Endometrium (tissue), 2 donors: Measurements from ENCODE around the gene AGAP2.
"Not testable (repeated sequence)": the region's sequence is repeated elsewhere in the genome, so short reads cannot be mapped to it uniquely, and the experiment has no call there.

Experiments
- FAIRE-seq: peaks from 2 replicates; lab custom pipeline; 2012; peaks lifted over from hg19 to GRCh38; lab: Jason Lieb, UNC
- donor health status: control.
- donor health status: control.

Gene AGAP2

DNA sequence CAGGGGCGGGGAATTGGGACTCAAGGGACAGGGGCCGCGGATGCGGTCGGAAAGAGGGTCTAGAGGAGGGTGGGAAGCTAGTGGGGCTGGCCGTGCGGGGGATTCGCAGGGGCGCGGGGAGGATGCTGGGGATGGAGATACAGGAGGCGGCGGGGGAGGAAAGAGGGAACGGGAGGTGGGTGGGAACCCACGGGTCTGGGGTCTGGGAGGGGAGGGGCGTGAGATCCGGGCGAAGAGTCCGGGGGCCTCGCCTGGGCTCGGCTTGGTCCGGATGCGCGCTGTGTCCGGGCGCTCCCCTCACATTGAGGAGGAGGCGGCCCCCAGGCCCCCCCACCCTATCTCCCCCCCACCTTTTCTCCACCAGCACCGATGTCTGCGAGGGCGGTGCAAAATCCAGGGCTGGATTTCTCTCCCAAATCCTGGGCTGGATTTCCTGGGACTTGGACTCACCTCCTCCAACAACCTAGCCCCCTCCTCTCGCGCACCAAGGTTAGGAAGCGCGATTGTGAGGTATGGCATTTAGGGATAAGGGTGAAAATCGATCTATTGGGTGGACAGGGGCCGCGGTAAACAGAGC lies at the start of gene AGAP2:
Gene AGAP2 (minus strand): TSS at position 82 of the 577 bp plus-strand sequence. CDS start 496 bp downstream, outside the sequence.
- FAIRE-seq, result no peak

DNA sequence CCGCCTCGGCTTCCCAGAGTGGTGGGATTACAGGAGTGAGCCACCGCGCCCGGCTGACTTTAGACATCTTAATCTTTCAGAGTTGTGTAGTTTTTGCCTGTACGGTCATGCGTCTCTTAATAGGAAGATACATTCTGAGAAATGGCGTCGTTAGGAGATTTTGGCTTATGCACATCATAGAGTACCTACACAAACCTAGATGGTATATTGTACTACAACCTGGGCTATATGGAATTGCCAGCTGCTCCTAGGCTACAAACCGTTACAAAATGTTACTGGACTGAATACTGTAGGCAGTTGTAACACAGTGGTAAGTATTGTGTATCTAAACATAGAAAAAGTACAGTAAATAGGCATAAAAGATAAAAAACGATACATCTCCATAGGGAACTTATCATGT lies 45.3 kb upstream of the AGAP2 start:
- FAIRE-seq, result no peak

DNA sequence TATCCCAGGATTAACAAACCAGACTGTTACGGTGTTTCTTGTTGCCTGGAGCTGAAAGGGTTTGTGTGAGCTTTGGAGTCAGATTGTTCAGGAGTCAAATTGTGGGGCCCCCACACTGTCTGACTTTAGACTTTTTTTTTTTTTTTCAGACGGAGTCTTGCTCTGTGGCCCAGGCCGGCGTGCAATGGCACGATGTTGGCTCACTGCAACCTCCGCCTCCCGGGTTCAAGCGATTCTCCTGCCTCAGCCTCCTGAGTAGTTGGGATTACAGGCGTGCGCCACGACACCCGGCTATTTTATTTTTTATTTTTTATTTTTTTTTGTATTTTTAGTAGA lies 44.9 kb upstream of the AGAP2 start:
- no peak for FAIRE-seq

DNA sequence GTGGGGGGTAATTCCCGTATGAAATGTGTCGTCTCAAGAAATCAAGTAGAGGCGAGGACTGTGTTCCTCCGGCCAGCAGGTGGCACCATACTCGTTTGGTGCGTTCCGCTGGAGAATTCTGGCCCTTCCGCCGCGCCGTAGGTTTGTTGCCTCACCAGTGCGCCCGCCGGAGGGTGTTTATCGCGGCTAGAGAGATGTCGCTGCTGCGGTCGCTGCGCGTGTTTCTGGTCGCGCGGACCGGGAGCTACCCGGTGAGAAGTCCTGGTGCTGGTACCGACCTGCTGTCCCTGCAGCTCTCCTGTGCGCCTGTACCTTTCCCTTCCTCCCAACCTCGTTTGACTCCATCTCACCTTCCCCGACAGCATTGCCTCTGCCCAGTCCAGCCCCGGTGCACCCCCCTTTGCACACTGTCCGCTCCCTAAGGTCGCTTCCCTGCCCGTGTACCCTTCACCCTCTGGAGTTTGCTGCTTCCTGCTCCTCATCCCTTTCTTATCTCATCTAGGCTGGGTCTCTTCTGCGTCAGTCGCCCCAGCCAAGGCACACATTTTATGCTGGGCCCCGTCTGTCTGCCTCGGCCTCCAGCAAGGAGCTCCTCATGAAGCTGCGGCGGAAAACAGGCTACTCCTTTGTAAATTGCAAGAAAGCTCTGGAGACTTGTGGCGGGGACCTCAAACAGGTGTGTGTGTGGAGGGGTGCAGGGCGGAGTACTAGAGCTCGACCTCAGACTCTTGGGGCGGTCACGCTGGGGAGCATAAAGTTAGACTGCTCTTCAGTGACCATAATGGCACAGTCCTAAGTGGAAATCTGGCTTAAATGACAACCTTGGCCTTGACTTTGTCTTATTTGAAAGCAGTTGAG lies 44.3 kb upstream of the AGAP2 start, which contains the start of gene TSFM:
Gene TSFM (plus strand): TSS at position 180 of the 858 bp plus-strand sequence. CDS start 15 bp downstream, at position 195.
- FAIRE-seq, result no peak

DNA sequence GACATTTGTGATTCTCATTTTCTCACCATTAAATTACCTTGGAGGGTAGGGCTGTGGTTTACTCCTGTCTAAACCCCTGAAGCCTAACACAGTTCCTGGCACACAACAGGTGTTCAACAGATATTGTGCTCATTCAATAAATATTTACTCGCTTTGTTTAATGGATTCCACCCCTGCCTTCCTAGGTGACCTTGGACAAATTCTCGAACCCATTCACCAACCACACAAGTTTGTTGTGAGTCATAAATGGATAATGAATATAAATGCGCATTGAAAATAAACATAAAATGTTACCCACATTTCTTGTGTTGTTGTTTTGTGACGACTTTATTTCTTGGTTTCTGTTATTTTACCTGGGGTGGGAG lies 43.7 kb upstream of the AGAP2 start:
- FAIRE-seq, result no peak

DNA sequence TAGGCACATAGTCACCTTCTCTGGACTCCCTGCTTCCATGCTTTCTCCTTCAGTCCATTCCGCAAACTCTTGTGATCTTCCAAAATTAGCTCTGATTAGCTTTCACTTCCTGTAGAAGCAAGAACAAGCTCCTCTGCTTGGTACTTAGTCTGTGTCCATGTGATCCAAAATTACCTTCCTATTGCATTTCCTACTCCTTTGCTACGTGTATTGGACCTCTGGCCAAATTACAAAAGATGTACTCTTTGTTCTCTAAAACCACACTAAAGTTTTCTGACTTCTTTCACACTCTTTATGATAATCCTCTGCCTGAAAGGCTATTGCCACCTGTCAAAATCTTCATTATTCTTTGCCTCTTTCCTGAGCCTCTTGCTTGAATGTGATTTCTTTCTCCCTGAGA lies 43.3 kb upstream of the AGAP2 start:
- FAIRE-seq, result no peak

DNA sequence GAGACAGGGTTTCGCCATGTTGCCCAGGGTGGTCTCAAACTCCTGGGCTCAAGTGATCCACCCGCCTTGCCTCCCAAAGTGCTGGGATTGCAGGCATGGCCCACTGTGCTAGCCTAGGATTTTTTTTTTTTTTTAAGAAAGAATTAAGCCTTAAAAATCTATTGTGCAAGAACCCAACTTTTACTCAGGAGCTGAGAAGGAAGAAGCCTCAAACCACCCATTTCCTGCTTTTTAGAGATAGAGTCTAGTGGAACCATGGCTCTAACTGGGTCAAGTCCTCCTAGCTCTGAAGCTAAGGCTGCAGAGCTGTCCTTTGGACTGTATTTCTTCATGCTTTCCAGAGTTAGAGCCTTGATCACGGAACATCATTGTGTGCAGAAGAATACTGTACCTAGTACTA lies 42.7 kb upstream of the AGAP2 start:
- no peak for FAIRE-seq

DNA sequence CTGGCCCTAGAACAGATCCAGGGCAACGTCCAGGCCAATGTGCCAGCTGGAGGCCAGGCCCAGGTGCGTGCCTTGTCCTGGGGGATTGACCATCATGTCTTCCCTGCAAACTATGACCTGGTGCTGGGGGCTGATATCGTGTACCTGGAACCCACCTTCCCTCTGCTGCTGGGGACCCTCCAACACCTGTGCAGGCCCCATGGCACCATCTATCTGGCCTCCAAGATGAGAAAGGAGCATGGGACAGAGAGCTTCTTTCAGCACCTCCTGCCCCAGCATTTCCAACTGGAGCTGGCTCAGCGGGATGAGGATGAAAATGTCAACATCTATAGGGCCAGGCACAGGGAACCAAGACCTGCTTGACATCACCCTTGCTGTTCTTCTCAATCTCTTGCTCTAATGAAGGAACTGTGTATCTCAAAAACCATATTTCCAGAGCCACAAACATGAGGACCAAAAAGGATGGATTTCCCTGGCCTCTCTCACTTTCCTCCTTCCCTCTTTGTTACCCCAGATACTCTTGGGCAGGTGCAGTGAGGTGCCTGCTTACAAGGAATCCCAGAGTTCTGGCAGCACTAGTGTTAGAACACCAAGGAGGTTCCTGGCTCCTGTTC lies 41.8 kb upstream of the AGAP2 start:
- FAIRE-seq, result no peak

DNA sequence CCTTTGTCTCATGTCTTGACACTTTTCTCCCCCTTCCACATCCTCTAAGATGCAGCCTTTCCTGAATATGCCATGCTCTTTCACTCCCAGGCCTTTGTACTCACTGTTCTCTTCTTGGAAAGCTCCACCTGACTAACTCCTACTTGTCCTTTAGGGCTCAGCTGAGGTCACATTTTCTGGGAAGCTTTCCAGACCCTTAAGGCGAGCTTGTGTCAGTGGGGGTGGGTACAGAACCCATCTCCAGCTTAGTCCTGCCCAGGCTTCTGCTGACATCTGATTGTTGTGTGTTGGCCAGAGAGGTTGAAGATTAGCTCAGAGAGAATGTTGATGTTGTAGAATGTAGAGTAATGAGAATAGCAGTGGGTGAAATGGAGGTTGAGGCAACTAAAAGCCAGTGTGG lies 41.2 kb upstream of the AGAP2 start:
- FAIRE-seq, result no peak

DNA sequence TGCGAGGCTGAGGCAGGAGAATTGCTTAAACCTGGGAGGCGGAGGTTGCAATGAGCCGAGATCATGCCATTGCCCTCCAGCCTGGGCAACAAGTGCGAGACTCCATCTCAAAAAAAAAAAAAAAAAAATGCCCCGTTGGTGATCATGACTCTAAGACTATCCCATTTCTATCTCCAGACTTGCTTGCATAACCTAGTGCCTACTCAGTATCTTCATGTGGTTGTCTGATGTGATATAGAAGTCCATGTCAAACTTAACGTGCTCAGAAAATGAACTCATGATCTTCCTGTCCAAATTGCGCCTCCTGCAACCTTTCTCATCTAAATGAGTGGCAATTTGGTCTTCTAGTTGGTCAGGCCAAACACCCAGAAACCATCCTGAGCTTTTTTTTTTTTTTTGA lies 39.4 kb upstream of the AGAP2 start:
- FAIRE-seq, result no peak

DNA sequence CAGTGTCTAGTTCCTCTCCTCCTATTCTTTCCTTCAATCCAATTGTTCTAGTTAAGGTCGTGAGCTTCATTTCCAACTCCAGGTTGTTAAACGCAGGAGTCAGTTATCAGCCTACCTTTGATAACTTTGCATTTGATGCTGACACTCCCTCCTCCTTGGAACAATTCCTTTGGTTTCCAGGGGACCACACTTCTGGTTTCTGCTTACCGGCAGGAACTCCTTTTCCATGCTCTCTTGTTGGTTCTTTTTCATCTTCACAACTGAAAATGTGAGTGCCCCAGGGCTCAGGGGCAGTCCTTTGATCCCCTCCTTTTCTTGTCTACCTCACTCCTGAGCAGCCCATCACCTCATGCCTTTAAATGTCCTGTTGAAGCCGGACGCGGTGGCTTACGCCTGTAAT lies 38.8 kb upstream of the AGAP2 start:
- no peak for FAIRE-seq

DNA sequence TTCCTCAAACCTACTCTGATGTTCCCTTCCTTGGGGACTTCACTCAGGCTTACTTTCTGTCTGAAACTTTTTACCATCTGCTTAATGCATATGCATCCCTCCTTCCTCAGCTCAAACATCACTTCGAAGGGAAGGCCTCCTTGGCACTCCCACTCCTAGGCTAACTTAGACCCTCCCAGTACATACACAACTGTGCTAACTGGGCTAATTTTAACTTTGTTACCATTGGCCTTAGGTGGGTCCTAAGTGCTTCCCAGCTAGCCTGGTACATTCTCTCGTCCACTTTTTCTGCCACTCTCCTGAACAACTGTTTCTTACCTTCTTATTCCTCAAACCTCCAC lies 37.7 kb upstream of the AGAP2 start:
- FAIRE-seq, result no peak

DNA sequence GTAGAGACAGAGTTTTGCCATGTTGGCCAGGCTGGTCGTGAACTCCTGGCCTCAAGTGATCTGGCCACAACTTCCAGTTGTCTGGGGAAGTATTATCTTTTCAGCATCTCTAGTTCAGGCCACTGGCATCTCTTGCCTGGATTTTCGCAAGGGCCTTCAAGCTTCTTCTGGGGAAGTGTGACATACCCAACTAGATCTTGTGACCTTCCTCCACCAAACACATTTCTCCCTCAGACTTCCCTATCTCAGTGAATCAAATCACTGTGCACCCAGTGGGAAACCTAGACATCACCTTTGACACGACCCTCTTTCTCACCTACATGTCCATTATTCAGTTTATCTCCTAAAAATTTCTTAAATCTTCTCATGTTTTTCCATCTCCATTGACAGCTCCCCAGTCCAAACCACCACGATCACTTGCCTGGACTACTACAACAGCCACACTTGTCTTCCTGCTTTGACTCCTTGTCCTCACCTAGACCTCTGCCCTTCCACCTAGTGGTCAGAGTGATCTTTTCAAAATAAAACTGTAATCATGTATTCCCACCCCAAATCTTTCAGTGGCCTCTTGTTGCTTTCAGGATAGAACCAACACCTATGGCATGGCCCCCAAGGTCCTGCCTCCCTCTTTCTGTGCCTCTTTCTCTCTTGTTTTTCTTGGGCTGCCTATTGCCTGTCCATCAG lies 37.2 kb upstream of the AGAP2 start:
- FAIRE-seq, result no peak

DNA sequence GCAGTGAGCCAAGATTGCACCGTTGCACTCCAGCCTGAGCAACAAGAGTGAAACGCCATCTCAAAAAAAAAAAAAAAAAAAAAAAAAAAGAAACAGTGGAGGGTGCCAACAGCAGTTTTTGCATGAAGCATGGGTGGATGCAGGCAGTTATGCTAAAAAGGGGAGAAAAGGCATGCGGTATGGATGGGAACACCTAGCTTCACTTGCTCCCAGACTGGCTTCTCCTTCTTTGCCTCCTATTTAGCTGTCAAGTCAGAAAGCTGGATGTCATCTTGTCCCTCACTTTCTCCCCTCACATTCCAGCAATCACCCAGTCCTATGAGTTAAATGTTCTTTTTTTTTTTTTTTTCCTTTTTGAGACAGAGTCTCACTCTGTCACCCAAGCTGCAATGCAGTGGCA lies 36.5 kb upstream of the AGAP2 start:
- no peak for FAIRE-seq

DNA sequence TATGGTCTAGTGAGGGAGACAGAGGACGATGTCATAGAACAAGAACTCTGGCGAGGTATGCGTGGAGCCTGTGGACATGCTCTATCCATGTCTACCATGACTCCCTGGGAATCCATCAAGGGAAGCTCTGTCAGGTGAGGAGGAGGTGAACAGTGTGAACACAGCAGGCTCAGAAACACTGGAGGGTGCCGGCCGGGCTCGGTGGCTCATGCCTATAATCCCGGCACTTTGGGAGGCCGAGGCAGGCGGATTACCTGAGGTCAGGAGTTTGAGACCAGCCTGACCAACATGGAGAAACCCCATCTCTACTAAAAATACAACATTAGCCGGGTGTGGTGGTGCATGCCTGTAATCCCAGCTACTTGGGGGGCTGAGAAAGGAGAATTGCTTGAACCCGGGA lies 36.1 kb upstream of the AGAP2 start:
- not testable (repeated sequence) for FAIRE-seq

DNA sequence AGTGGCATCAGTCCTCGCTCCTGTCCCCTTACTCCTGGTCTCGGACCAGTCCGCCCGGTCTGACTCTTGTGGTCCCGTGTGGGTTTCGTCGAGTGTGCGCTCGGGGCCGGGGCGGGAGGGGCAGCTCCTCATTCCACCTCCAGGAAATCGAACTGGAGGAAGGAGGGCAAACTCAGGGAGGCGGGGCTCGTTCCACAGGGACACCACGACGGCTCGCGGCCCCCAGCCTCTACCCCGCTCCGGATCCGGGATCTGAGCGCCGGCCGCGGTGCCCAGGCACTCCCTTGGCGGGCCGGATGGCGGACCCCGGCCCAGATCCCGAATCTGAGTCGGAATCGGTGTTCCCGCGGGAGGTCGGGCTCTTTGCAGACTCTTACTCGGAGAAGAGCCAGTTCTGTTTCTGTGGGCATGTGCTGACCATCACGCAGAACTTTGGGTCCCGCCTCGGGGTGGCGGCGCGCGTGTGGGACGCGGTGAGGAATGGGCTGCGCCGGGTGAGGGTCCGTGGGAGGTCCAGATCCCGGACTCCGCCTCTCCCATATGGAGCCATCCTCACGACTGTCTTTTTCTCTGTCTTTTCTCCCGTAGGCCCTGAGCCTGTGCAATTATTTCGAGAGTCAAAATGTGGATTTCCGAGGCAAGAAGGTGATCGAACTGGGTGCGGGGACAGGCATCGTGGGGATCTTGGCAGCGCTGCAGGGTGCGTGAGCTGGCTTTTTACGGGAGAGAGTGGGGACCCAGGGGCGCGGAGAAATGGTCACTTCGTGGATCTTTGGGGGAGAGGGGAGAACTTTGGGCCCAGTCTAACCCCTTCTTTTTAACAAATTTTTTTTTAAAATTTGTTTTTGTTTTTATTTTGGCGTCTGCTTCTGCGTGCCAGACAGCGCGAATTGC lies 34.1 kb upstream of the AGAP2 start, which contains the start of gene EEF1AKMT3:
Gene EEF1AKMT3 (plus strand): TSS at position 186 of the 894 bp plus-strand sequence. CDS start 111 bp downstream, at position 297.
- no peak for FAIRE-seq

DNA sequence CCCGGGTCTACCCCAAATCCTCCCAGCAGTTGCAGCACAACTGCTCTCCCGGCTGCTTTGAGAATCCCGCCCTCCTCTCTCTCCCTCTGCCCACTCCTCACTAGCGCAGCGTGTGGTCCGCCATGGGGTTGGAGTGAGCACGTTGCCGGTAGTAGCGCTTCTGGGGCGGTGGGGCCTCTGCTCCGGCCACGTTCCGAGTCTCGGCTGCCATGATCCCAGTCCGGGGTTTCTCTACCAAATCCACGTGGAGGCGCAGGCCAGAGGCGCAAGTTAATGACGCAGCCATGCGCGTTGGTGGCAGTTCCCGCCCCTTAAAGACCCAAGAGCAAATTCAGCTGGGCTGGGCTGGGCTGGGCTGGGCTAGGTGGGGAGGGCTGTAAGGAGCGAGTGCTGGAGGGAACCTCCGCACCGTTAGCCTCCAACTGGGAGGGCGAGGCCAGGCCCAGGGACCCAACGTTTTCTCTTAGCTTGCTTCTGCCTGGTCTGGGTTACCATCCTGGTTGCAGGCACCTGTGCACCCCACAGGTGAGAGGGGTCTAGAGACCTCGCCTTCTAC lies 33.4 kb upstream of the AGAP2 start, which contains the start of gene METTL1:
Gene METTL1 (minus strand): TSS at position 233 of the 556 bp plus-strand sequence. CDS start 22 bp downstream, at position 211.
- FAIRE-seq, result peak; percentile 39

DNA sequence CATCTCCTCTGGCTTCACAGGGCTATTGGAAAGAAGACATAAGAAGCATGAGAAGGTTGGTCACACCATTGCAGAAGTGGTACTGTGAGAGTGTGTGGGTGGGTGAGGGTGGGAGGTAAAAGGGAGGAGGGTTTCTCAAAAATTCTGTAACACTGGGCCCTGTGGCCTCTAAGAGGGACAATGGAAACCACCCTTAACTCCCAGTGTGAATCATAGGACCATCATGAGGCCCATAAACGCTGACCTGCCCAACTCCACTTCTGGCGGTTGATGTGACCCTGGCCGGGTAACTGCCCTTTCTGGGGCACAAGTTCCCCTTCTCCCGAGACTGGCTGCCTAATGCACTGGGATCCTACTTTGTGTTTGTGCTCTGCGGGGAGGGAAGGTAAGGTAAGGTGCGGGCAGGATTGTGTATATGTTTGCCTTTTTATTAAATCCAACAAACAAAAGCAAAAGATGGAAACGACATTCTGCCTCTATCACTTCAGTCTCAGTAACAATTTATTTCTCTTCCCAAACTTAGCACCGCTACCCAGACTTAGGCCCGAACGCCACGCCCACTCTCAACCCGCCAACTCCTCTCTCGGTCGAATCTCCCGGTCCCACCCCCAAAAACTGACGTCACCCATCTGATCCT lies 32.8 kb upstream of the AGAP2 start:
- FAIRE-seq, result no peak

DNA sequence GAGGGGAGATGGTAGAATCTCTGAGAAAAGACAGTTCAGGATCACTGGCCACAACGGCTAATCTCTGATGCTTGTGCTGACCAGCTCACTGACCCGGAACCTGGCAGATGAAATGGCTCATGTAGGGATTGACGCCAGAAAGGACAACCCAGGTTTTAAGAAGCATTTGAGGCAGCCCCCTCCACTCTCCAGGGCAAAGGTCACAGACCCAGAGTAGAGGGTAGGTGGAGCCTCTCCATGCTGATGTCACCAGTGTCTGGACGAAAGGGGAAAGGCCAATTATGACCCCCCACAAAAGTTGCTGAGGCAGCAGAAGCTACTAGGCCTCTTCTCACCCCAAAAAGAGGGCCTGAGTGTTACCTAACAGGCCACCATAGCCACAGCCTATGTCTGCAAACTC lies 32.2 kb upstream of the AGAP2 start:
- FAIRE-seq, result no peak

DNA sequence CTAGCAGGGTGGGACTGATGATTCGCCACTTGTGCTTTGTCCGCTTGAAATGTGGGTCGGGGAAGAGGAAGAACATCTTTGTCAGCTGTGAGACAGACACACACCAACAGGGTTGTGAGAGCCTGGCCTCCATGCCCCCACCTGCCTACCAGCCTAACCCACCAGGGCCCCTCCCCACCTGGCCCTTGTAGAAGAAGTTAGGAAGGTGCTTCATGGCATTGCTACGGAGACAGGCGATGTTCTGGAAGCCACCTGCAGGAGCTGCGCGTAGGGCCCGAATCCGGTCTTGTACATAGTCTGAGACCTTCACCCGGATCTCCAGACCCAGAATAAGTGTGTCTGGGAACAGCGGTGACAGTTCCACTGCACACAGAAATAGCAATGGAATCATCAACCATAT lies 31.1 kb upstream of the AGAP2 start:
- FAIRE-seq, result no peak

DNA sequence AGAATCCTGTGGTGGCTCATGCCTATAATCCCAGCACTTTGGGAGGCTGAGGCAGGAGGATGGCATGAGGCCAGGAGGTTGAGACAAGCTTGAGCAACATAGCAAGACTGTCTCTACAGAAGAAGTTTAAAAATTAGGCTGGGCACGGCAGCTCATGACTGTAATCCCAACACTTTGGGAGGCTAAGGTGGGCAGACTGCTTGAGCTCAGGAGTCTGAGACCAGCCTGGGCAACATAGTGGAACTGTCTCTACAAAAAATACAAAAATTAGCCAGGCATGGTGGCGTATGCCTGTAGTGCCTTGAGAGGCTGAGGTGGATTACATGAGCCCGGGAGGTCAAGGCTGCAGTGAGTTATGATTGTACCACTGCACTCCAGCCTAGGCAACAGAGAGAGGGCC lies 29.3 kb upstream of the AGAP2 start:
- FAIRE-seq, result no peak
